NCI-H2196 treated with DMSO at 0.1 percent for 48 hours (cell line): ENCODE data around the gene TMEM59L.
A peak's percentile ranks its signal among the peaks of the same experiment; 100 is the strongest.

Source experiments
- DNase-seq: peaks from one replicate; lab custom pipeline; 2025; ENCODE audit not compliant: unreplicated experiment; lab: John Stamatoyannopoulos, UW

Gene TMEM59L

GRCh38 chr19:18636183-18636968 lies 23.7 kb downstream of the TMEM59L start:
- DNase-seq, result peak; percentile 99

GRCh38 chr19:18636969-18637629 lies 24.4 kb downstream of the TMEM59L start, which contains the start of gene KLHL26:
TSS of gene KLHL26 (plus strand) at chr19:18637028. CDS start at chr19:18637055, 27 bp downstream.
- no peak for DNase-seq

GRCh38 chr19:18637673-18638630 lies 25.3 kb downstream of the TMEM59L start:
- peak; percentile 61 for DNase-seq

- no peak for DNase-seq
Observed at GRCh38 chr19:18639706-18640243, 27.1 kb downstream of the TMEM59L start.

GRCh38 chr19:18644196-18645034 lies 31.7 kb downstream of the TMEM59L start:
- DNase-seq, result no peak

- no peak for DNase-seq
Observed at GRCh38 chr19:18645035-18645511, 32.4 kb downstream of the TMEM59L start.

GRCh38 chr19:18646535-18647370 lies 34.1 kb downstream of the TMEM59L start:
- DNase-seq, result no peak

GRCh38 chr19:18647371-18647767 lies 34.7 kb downstream of the TMEM59L start:
- no peak for DNase-seq

GRCh38 chr19:18647807-18648206 lies 35.1 kb downstream of the TMEM59L start:
- DNase-seq, result no peak

- no peak for DNase-seq
Observed at GRCh38 chr19:18648973-18649315, 36.3 kb downstream of the TMEM59L start.

- DNase-seq, result no peak
Observed at GRCh38 chr19:18649371-18650020, 36.8 kb downstream of the TMEM59L start.

- no peak for DNase-seq
Observed at GRCh38 chr19:18650021-18650390, 37.3 kb downstream of the TMEM59L start.

- DNase-seq, result no peak
Observed at GRCh38 chr19:18650468-18651041, 37.9 kb downstream of the TMEM59L start.

GRCh38 chr19:18651300-18651699 lies 38.6 kb downstream of the TMEM59L start:
- no peak for DNase-seq

- DNase-seq, result no peak
Observed at GRCh38 chr19:18651733-18652132, 39.1 kb downstream of the TMEM59L start.

GRCh38 chr19:18653853-18654252 lies 41.2 kb downstream of the TMEM59L start:
- DNase-seq, result no peak

GRCh38 chr19:18654469-18654868 lies 41.8 kb downstream of the TMEM59L start:
- DNase-seq, result no peak

GRCh38 chr19:18655173-18655844 lies 42.6 kb downstream of the TMEM59L start:
- DNase-seq, result no peak
